Nephron (organoid): ENCODE data around the gene PSPC1.

ENCODE experiments used
- H3K27ac Mint-ChIP-seq, 3 experiments: 2 replicates each; pipeline ENCODE4 v1.8.0; 2020; ENCODE audit warnings: mixed read lengths in 3 of 3, mild to moderate bottlenecking in 2 of 3, moderate library complexity in 1 of 3
- H3K27me3 Mint-ChIP-seq: 2 replicates; pipeline ENCODE4 v1.8.0; 2021; ENCODE audit warnings: low read depth, mild to moderate bottlenecking, moderate library complexity, mixed read lengths
- H3K36me3 Mint-ChIP-seq: 2 replicates; pipeline ENCODE4 v1.8.0; 2020; ENCODE audit warnings: low read depth, mixed read lengths
- H3K4me1 Mint-ChIP-seq: 2 replicates; pipeline ENCODE4 v1.8.0; 2020; ENCODE audit warnings: mixed read lengths
- H3K4me3 Mint-ChIP-seq, 3 experiments: 2 replicates each; pipeline ENCODE4 v1.8.0; 2020; ENCODE audit warnings: mild to moderate bottlenecking in 3 of 3, mixed read lengths in 3 of 3, moderate library complexity in 2 of 3
- H3K9me3 Mint-ChIP-seq: 2 replicates; pipeline ENCODE4 v1.8.0; 2020; ENCODE audit warnings: mixed read lengths
- CTCF ChIP-seq, 3 experiments: fragments of 200-600 bp; sonication (generic); IDR thresholded peaks; one replicate each; pipeline ENCODE4 v1.5.0; 2021; ENCODE audit warnings: antibody characterized with exemption in 3 of 3; ENCODE audit not compliant: unreplicated experiment in 3 of 3

Gene PSPC1

GRCh38 chr13:19680751-19681150, 102.0 kb downstream of the PSPC1 start:
- H3K36me3 Mint-ChIP-seq: peaks cover 34% of the 10 kb centered on the region
- no peak for TF ChIP-seq CTCF (IDR thresholded peaks at IDR 0.05; ENCODE audit: unreplicated experiment in 3 of 3)
- no peak overlapping the region for H3K4me3 Mint-ChIP-seq
- H3K9me3 Mint-ChIP-seq: no peaks in the 10 kb centered on the region
- H3K27ac Mint-ChIP-seq: no peak overlapping the region
- no peaks in the 10 kb centered on the region for H3K27me3 Mint-ChIP-seq
- peaks cover 11% of the 10 kb centered on the region for H3K4me1 Mint-ChIP-seq

- Mint-ChIP-seq H3K27ac (peak overlapping the region in 1 of 3 experiments; percentile 23), H3K36me3 (peaks cover 66% of the 10 kb centered on the region), H3K9me3 (no peaks in the 10 kb centered on the region), H3K4me1 (peaks cover 5% of the 10 kb centered on the region), H3K4me3 (no peak overlapping the region), H3K27me3 (no peaks in the 10 kb centered on the region)
- TF ChIP-seq CTCF (IDR thresholded peaks at IDR 0.05; ENCODE audit: unreplicated experiment in 3 of 3): no peak
Measured at GRCh38 chr13:19676168-19676567, 106.6 kb downstream of the PSPC1 start.

- TF ChIP-seq CTCF (IDR thresholded peaks at IDR 0.05; ENCODE audit: unreplicated experiment in 3 of 3): no peak
- no peaks in the 10 kb centered on the region for H3K9me3 Mint-ChIP-seq
- H3K4me1 Mint-ChIP-seq: peaks cover 5% of the 10 kb centered on the region
- no peak overlapping the region for H3K4me3 Mint-ChIP-seq
- no peaks in the 10 kb centered on the region for H3K27me3 Mint-ChIP-seq
- peaks cover 76% of the 10 kb centered on the region for H3K36me3 Mint-ChIP-seq
- peak overlapping the region in 2 of 3 experiments; percentile 24 to 54 for H3K27ac Mint-ChIP-seq
Measured at GRCh38 chr13:19674898-19675297, 107.8 kb downstream of the PSPC1 start.

GRCh38 chr13:19673473-19674430, 109.0 kb downstream of the PSPC1 start:
- no peak for TF ChIP-seq CTCF (IDR thresholded peaks at IDR 0.05; ENCODE audit: unreplicated experiment in 3 of 3)
- Mint-ChIP-seq H3K4me3 (no peak overlapping the region), H3K27me3 (no peaks in the 10 kb centered on the region), H3K27ac (peak overlapping the region; percentile 20 to 73 (median 24)), H3K9me3 (no peaks in the 10 kb centered on the region), H3K4me1 (peaks cover 5% of the 10 kb centered on the region), H3K36me3 (peaks cover 77% of the 10 kb centered on the region)

GRCh38 chr13:19672990-19673389, 109.8 kb downstream of the PSPC1 start:
- Mint-ChIP-seq H3K27ac (peak overlapping the region in 1 of 3 experiments; percentile 5), H3K36me3 (peaks cover 78% of the 10 kb centered on the region), H3K27me3 (no peaks in the 10 kb centered on the region), H3K4me1 (peaks cover 5% of the 10 kb centered on the region), H3K4me3 (no peak overlapping the region), H3K9me3 (no peaks in the 10 kb centered on the region)
- TF ChIP-seq CTCF (IDR thresholded peaks at IDR 0.05; ENCODE audit: unreplicated experiment in 3 of 3): no peak
